RWPE1 (cell line): ENCODE results near the gene HDLBP.
A peak's percentile ranks its signal among the peaks of the same experiment; 100 is the strongest.

Experiments used
- CTCF ChIA-PET: fragments of 350-600 bp; sonication (Branson Sonifier 250); formaldehyde crosslinking; extraction: SDS; loops from one replicate; lab custom pipeline; 2021; lab: Yijun Ruan, JAX
- POLR2A ChIA-PET: fragments of 400-600 bp; formaldehyde crosslinking; extraction: SDS; loops from one replicate; lab custom pipeline; 2020; ENCODE audit warnings: antibody characterized with exemption; ENCODE audit not compliant: low non-redundant PET; lab: Yijun Ruan, JAX
- DNase-seq: peaks from one replicate; pipeline ENCODE4 v3.0.0; 2012; ENCODE audit warnings: low spot score
- H3K27ac ChIP-seq: fragments of 450-650 bp; 2 replicates; pipeline ENCODE4 v1.5.1; 2017
- CTCF ChIP-seq: fragments of 450-650 bp; conservative IDR thresholded peaks from 2 replicates; pipeline ENCODE4 v1.5.1; 2017; ENCODE audit warnings: low read depth, mild to moderate bottlenecking

HDLBP gene

GRCh38 chr2:241226723-241227572 is 88.5 kb downstream of the HDLBP start:
- ChIA-PET CTCF (interaction anchor here (0.6 kb wide), 1 partner anchor 154 kb away, joined by 3 read pairs; no protein-coding TSS in a partner anchor), POLR2A (no interaction called here)
- no peak for TF ChIP-seq CTCF
- no peak for DNase-seq
- H3K27ac ChIP-seq, result peak overlapping the region; percentile 50

GRCh38 chr2:241225983-241226382 is 89.5 kb downstream of the HDLBP start:
- DNase-seq, result no peak
- ChIA-PET CTCF (interaction anchor here (0.6 kb wide), 1 partner anchor 153 kb away, joined by 3 read pairs; no protein-coding TSS in a partner anchor), POLR2A (no interaction called here)
- H3K27ac ChIP-seq, result peak overlapping the region; percentile 50; the same call in 1 of the 2 replicates
- TF ChIP-seq CTCF, result no peak

GRCh38 chr2:241225545-241225944 is 89.9 kb downstream of the HDLBP start:
- peak overlapping the region; percentile 50; the same call in 1 of the 2 replicates for H3K27ac ChIP-seq
- no peak for DNase-seq
- TF ChIP-seq CTCF, result no peak
- CTCF ChIA-PET, result no interaction called here
- POLR2A ChIA-PET, result no interaction called here

- no peak for DNase-seq
- no peak for TF ChIP-seq CTCF
- POLR2A ChIA-PET, result no interaction called here
- H3K27ac ChIP-seq, result peak overlapping the region; percentile 50
- CTCF ChIA-PET, result no interaction called here
Observed at GRCh38 chr2:241224851-241225438, 90.5 kb downstream of the HDLBP start.

GRCh38 chr2:241224018-241224850 is 91.2 kb downstream of the HDLBP start:
- DNase-seq, result no peak
- ChIA-PET CTCF (interaction anchor here (0.6 kb wide), 1 partner anchor 134 kb away, joined by 3 read pairs; no protein-coding TSS in a partner anchor), POLR2A (no interaction called here)
- no peak for TF ChIP-seq CTCF
- peak overlapping the region; percentile 50 for H3K27ac ChIP-seq
